Suppressor macrophage treated with lipopolysaccharide for 4 hours (primary cell): ENCODE results near the gene WDR54.
A peak's percentile ranks its signal among the peaks of the same experiment; 100 is the strongest.
"Not testable (repeated sequence)": the region's sequence is repeated elsewhere in the genome, so short reads cannot be mapped to it uniquely, and the experiment has no call there.

Source experiments
- DNase-seq: peaks from one replicate; pipeline ENCODE4 v3.0.0-alpha.2; 2020

Gene WDR54

DNA sequence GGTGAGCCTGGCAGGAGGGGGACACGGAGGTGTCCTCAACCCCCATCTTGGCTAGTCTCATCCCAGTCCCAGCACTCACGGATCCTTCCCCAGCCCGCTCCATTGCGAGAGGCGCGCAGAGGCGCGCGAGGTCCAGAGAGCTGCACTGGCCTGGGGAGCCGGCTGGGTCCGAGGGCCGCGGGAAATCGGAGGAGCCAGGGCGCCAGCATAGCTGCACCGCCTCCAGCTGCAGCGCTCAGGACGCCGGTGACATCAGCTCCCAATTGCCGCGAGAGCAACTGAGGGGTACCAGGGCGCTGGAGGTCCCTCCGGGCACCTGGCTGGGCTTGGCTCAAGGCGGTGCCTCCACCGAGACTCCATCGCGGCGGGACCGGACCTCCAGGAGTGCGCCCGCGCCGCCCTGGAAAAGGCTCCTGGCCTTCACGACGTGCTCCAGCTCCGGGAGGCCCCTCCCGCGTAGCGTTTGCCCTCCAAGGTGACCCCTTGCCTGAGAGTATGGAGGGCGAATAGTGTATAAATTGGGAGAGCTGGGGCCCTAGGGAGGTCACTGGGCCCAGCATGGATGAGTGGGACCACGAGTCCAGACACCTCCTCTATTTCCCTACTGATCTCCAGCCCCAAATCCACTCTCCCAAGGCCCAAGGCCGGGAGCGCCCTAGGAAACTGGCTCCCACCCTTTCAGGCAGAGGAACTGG, 14.7 kb downstream of the WDR54 start:
- no peak for DNase-seq

DNA sequence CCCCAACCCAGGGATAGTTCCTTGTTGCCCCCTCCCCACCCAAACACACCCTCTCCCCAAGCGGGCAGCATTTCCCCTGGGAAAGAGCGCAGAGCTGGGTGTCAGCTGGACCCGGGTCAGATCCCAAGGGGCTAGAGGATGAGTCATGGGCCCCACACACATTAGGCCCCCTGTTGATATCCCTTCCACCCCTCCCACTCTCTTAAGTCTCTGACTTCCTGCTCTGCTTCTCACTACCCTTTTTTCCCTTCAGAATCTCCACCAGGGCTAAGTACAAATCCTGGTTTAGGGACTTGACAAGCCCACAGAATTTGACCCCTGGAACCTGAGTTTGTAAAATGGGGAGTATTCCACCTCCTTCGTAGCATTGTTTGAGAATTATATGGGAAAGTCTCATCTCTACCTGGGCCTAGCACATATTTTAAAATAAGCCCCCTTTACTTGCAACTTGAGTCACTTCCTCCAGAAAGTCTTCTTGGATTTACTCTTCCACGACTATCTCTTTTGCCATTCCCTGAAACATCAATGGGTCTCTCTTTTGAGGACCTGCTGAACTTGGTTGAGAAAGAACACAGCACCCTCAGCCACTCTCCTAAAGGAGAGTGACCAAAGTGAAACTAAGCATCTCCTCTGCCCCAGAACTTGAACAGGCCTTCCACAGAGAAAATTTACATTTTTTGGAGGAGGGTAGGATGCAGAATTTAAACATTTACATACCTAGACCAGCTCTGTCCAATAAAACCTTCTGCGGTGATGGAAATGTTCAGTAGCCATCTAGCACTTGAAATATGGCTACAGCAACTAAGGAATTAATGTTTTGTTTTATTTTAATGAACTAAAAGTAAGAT, 15.5 kb downstream of the WDR54 start:
- DNase-seq, result no peak

DNA sequence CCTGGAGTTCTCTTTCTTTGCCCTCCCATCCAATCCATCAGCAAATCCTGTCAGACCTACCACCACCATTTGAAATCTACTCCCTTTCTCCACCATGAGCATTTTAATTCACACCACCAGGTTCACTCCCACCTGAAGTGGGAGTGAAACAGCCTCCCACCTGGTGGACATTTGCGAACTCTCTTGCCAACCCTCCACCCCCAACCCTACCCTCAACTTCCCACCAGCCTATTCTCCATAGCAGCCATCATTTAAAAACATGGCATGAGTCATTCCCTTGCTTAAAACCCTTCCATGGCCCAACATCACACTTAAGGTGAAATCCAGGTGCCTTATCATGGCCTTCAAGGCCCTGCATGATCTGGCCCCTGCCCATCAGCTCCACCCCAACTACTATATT, 16.7 kb downstream of the WDR54 start:
- DNase-seq, result no peak

DNA sequence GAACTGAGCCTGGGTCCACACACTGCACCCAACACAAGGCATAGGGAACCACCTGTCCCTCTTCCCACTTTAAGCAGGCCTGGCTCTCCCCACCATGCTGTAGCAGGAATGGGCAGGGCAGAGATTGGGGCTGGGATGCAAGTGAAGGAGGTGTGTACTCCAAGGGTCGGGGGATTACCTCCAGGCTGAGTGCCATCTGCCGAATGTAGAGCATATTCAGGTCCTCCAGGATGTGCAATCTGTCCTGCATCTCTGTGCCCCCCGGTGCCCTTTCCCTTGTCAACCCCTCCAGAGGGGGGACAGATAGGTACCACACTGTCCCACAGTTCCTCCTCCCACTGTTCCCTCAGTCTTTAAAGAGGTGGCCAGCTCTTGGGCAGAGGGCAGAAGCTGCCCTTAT, 17.8 kb downstream of the WDR54 start:
- DNase-seq, result no peak

DNA sequence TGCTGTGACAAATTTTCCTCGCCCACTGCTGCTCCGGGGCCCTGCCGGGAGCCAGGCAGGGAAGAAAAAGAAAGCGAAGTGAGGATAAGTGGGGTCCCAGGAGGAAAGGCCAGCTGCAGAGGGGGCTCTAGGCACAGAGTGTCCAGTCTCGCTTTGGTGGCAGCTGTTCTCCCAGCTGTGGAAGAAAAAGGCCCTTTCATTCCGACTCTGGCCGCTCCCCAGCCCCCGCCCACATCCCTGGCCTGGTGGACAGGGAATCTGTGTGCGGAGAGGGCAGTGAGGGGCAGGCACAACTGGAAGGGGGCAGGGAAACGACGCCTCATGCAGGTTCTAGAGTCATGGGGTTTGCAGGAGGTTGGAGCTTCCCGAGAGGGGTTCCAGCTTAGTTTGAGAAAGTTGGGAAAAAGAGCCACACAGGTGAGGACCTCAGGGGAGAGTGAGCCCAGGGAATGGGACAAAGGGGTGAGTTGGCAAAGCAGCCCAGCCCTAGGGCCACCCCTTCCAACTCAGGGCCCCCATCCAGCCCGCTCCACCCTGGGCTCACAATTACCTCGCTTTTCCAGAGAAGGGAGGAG, 18.4 kb downstream of the WDR54 start:
- no peak for DNase-seq

DNA sequence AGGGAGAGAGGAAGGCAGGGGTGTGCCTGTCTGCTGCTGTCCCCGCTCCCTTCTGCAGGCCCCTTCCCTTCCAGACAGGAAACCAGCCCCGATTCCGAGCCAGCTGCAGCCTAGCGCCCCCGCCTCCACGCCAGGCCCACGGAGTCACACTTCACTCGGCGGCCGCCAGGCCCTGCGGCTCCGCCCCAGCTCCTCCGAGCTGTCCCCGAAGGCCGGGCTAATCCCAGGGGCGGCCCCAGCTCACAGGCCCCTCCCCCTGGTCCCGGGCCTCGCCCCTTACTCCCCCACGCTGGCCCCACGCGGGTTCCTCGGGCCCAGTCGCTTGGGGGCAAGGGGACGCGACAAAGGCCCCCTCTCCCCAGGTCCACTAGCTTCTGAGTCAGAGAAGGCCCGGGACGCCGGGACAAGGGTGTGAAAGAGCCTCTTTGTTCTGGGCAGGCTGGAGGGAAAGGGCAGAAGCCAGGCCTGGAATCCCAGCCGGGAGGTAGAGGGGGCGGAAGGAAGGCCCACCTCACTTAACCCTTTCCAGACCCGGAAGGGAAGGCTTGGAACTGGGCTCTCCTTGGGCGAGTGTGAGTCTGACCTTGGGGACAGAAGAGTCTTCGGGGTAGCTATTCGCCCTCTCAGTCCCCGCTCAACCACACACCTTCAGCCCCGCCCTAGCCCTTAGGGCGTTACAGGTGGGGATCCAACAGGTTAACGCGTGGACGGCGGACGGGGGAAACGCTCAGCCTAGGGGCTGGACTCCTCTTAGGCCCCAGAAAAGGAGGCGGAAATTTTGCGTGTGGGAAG, 19.0 kb downstream of the WDR54 start:
- peak; percentile 67 for DNase-seq

DNA sequence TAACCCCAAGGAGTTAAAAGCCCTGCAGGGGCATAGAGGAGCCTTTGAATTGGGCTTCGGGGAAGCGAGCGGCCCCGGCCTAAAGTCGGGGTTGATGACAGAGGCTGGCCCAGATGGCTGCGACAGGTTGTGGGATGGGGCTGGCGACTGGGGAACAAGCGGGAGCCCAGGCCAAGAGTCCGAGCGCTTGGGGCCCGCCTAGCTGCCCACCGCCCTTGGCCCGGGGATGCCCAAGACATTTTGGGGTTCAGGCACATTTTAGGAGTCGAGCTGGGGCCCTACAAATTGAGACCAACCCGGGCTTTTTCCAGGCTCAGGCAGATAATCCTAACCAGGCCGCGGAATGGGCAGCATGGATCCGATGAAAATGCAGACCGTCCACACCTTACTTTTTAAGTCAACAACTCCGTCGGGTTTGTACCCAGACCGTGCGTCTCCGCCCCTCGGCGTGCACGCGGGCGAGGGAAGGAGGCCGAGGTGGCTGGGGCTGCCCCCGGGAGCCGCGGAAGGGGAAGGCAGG, 19.7 kb downstream of the WDR54 start:
- DNase-seq, result no peak

DNA sequence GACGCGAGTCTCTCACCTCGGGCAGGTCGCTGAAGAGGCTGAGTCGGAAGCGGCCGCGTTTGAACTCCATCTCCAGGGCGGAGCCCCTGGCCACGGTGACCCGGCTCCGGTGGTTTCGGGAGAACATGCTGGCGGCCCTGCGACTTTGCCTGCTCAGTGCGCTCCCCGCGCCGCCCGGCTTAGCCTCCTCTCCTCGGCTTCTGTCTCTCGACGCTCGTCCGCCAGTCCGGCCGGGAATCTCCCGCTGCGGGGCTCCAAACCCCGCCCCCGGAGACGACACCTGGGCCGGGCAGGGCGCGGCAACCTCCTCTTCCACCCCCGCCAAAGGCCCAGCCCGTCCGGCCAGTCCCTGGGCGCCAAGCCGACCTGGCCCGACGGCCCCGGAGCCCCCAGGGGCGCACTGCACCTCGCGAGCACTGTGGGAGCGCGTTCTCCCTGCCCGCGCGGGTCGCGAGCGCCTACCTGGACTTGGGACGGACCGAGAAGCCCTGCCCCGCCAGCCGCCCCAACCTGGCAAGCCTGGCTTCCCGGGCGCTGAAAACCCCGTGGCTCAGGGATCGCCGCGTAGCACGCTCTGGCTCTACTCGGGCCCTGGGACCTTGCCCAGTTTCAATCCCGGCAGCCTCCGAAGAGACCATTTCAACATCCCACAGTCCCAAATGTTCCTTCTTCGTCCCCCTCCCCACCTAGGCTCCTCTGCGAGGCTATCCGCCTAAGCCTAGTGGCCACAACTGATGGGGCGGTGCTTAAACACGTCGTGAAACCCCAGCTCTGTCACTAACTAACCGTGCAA, 20.4 kb downstream of the WDR54 start, which contains the start of gene RTKN:
Gene RTKN (minus strand): TSS at position 248 of the 793 bp plus-strand sequence. CDS start 121 bp downstream, at position 127.
- DNase-seq, result no peak

DNA sequence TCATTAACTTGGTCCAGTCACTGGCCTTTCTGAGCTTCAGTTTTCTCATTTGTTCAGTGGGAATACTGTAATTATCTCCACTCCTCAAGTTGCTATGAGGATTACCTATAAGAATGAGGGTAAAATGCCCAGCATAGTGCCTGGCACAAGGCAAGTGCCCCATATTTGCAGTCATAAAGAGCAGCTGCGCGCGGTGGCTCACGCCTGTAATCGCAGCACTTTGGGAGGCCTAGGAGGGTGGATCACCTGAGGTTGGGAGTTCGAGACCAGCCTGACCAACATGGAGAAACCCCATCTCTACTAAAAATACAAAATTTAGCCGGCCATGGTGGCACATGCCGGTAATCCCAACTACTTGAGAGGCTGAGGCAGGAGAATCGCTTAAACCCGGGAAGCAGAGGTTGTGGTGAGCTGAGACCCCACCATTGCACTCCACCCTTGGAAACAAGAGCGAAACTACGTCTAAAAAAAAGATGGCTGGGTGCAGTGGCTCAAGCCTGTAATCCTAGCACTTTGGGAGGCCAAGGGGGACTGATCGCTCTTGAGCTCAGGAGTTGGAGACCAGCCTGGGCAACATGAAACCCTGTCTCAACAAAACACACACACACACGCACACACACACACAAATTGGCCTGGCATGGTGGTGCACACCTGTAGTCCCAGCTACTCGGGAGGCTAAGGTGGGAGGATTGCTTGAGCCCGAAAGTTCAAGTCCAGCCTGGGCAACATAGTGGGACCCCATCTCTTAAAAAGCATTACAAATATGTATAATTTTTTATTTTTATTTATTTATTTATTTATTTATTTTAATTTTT, 21.2 kb downstream of the WDR54 start:
- not testable (repeated sequence) for DNase-seq

DNA sequence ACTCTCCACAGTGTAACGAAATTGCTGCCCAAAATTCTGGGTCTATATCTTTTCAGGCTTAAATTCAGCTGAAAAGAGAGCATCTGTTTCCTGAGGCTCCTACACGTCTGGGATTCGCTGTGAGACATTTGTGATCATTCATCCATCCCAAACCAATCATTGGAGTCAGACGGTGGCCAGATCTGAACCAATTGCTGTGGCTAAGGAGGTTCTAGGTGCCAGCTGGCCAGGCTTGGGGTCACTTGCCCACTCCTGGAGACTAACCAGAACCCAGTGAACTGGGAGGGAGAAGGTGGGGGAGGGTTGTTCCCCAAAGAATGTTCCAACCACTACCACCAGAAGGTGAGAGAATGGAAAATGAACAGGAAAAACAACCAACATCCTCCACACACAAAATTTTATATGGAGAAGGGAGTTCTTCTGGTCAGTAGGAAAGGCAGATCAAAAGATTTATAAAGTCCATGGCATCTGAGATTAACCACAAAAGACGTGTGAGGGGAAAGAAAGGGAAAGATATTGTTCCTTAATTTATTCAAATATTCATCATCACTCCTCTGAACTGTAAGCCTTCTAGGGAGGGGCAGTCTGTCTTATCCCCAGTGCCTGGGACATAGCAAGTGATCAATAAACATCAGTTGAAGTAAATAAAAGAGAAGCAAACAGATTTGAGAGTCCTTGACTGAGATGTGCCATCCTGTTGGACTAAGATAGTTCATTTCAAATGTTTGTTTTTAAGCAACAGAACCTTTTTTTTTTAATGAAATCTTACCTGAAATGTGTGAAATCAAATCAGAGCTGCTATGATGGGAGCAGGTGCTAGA, 23.2 kb downstream of the WDR54 start:
- DNase-seq, result no peak

DNA sequence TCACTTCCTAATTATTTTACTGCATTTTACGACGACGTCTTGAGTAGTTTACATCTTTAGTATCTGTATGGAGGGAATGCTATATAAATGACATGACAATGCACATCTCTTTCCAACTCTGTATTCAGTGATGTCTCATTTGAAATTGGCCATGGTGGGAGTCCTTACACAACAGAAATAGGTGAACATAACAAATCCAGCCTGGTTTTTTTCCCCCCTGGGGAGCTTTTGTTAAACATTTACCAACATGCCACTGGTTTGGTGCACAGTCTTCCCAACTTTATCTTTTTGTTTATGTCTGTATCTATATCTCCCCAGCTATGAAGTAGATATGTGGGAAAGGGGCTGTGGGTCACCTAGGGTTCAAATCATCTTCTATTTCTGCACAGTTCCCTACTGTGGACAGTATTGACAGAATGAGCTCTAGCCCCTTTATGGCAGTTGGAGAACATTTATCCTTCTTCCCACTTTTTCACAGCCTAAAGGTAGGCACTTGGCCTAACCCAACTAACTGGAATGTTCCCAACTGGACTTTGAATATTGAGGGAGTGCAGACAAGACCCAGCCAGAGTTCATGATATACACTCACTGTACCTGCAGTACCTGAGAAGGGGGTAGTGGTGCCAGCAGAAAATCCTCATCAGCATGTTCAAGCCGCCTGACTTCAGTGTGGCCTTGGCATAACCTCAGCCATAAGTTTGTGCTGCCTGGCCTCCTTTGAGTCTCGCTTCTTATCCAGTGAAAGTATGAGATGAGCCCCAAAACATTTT, 25.9 kb downstream of the WDR54 start:
- no peak for DNase-seq

DNA sequence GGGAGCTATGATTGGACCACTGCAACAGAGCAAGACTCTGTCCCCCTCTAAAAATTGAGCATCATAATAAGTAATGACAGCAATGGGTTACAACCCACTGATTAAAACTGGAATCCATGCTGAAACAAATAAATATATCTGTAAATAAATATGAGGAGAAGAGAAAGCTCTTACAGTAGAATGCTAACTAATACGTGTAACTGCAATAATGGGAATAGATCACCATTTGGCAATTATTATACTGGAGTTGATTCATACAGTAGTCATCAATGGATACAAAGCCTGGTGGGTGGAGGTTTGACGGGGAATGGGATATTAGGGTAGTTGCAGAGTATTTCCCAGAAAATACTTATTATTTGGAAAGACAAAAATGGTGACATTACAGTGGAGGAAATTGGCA, 27.2 kb downstream of the WDR54 start:
- DNase-seq, result no peak

DNA sequence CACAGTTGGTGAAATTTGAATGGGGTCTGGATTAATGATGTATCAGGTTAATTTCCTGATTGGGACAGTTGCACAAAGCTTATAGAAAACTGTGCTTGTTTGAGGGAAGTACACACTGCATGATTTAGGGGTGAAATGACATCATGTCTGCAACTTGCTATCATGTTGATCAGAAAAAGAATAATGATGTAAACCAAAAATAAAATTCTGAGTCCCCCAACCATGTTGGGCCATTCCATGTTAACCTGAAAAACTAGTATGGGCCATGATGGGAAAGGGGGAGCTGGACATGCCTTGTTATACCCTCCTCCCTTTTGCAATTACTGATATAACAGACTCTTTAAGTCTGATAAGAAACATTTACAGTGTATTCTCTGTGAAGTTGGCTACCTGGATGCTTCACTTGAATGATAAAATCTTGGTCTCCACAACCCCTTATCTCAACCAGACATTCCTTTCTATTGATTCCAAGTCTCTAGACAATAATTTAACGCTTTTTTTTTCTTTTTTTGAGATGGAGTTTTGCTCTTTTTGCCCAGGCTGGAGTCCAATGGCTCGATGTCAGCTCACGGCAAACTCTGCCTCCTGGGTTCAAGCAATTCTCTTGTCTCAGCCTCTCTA, 29.1 kb downstream of the WDR54 start:
- DNase-seq, result no peak

DNA sequence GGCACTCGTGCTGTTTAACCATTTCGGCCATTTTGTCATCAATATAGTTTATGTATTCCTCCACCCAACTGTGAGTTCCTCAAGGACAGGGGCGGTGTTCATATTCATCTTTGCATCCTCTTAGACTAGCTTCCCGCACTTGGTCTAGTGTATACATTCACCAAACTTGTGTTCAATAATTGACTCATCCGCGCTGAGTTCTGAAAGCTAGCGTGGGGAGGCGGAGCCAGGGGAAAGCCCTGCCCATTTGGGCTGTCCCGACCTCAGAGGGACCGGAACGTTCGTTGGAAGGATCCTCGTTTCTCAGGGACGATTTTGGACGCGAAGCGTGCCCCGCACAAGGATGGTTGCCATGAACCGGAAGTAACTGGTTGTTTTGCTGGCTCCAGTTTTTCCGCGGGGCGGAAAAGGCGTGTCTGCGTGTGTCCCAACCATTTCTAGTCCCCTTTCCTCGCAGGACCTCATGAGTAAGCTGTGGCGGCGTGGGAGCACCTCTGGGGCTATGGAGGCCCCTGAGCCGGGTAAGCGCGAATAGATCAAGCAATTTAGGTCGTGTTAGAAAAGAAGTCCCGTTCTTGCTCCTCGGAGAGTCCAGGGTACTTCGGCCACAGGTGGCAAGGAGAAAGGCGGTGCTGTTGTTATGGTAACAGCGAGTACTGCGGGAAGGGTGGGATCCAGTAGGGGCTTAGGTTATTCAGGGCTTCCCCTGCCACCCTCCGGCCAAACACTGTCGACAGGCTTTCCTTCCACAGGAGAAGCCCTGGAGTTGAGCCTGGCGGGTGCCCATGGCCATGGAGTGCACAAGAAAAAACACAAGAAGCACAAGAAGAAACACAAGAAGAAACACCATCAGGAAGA, 33.4 kb downstream of the WDR54 start, which contains the start of gene INO80B:
Gene INO80B (plus strand): TSS at position 434 of the 858 bp plus-strand sequence. CDS start 30 bp downstream, at position 464.
- DNase-seq, result peak; percentile 98

DNA sequence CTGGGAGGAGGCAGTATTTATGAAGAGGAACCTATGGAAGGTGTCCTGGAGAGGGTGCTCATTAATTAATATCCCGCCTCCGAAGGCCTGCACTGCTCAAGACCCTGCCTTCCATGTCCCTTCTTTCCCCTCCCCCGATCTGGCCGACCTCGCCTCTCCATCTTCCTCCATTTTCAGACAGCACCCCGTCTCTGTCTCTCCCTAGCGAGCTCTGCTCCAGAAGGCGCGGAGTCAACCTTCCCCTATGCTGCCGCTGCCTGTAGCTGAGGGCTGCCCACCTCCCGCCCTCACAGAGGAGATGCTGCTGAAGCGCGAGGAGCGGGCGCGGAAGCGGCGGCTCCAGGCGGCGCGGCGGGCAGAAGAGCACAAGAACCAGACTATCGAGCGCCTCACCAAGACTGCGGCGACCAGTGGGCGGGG, 35.6 kb downstream of the WDR54 start:
- DNase-seq, result no peak

DNA sequence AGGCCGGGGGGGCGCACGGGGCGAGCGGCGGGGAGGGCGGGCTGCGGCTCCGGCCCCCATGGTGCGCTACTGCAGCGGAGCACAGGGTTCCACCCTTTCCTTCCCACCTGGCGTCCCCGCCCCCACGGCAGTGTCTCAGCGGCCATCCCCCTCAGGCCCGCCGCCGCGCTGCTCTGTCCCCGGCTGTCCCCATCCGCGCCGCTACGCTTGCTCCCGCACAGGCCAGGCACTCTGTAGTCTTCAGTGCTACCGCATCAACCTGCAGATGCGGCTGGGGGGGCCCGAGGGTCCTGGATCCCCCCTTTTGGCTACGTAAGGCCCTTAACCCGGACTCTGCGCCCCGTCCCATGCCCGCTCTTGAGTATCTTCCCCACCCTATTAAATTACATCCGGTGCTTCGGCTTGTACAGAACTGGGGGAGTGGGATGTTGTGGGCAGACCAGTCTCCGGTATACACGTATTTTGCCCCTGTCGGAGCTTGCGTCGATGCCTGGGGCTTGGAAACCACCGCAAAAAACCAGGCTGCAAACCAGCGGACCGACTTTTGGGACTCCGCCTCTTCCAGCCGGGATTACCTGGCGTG, 36.1 kb downstream of the WDR54 start:
- DNase-seq, result peak; percentile 33
